Stimulated activated CD8-positive, alpha-beta memory T cell treated with anti-CD3 and anti-CD28 coated beads, Interleukin-4, amount 100 ng/mL, for 24 hours (primary cell): ENCODE data around the gene ZNF101.

ENCODE experiments used
- DNase-seq: peaks from one replicate; pipeline ENCODE4 v3.0.0-alpha.2; 2020; ENCODE audit warnings: low read depth

The ZNF101 gene

GRCh38 chr19:19642506-19643157 lies 26.0 kb upstream of the ZNF101 start:
- DNase-seq = peak; percentile 38

GRCh38 chr19:19643158-19644053 lies 25.2 kb upstream of the ZNF101 start, which contains the start of gene GMIP:
TSS of gene GMIP (minus strand) at chr19:19643657. CDS start at chr19:19643529, 128 bp downstream.
- DNase-seq = peak; percentile 75

- no peak for DNase-seq
These were observed 24.6 kb upstream of the ZNF101 start for GRCh38 chr19:19644054-19644388.

GRCh38 chr19:19645233-19645870 lies 23.3 kb upstream of the ZNF101 start:
- DNase-seq = no peak

GRCh38 chr19:19647037-19647835 lies 21.4 kb upstream of the ZNF101 start:
- DNase-seq = no peak

GRCh38 chr19:19649155-19649554 lies 19.5 kb upstream of the ZNF101 start:
- no peak for DNase-seq

GRCh38 chr19:19649580-19649995 lies 19.1 kb upstream of the ZNF101 start:
- no peak for DNase-seq

- DNase-seq = no peak
These were observed 18.3 kb upstream of the ZNF101 start for GRCh38 chr19:19650331-19650730.

GRCh38 chr19:19651076-19651475 lies 17.6 kb upstream of the ZNF101 start:
- no peak for DNase-seq

GRCh38 chr19:19652482-19653295 lies 15.9 kb upstream of the ZNF101 start:
- no peak for DNase-seq

GRCh38 chr19:19653597-19654147 lies 15.0 kb upstream of the ZNF101 start:
- DNase-seq = no peak

- DNase-seq = no peak
These were observed 14.2 kb upstream of the ZNF101 start for GRCh38 chr19:19654441-19654840.

- DNase-seq = no peak
These were observed 13.5 kb upstream of the ZNF101 start for GRCh38 chr19:19655051-19655594.

- DNase-seq = no peak
These were observed 12.8 kb upstream of the ZNF101 start for GRCh38 chr19:19655641-19656343.

- no peak for DNase-seq
These were observed 11.9 kb upstream of the ZNF101 start for GRCh38 chr19:19656451-19657396.

GRCh38 chr19:19657397-19657783 lies 11.2 kb upstream of the ZNF101 start:
- DNase-seq = no peak

GRCh38 chr19:19659646-19660245 lies 8.9 kb upstream of the ZNF101 start:
- DNase-seq = no peak

- DNase-seq = no peak
These were observed 7.4 kb upstream of the ZNF101 start for GRCh38 chr19:19661141-19661674.
